ENCODE measurements around the gene MYLK. TPM values are rescaled to one million over a fixed set of nuclear protein-coding genes. Genes with fewer than 3 reads are reported as not detected.

MYLK gene
- total RNA-seq, 2 experiments from 2014 or later, result 0.06 to 0.15 TPM

DNA sequence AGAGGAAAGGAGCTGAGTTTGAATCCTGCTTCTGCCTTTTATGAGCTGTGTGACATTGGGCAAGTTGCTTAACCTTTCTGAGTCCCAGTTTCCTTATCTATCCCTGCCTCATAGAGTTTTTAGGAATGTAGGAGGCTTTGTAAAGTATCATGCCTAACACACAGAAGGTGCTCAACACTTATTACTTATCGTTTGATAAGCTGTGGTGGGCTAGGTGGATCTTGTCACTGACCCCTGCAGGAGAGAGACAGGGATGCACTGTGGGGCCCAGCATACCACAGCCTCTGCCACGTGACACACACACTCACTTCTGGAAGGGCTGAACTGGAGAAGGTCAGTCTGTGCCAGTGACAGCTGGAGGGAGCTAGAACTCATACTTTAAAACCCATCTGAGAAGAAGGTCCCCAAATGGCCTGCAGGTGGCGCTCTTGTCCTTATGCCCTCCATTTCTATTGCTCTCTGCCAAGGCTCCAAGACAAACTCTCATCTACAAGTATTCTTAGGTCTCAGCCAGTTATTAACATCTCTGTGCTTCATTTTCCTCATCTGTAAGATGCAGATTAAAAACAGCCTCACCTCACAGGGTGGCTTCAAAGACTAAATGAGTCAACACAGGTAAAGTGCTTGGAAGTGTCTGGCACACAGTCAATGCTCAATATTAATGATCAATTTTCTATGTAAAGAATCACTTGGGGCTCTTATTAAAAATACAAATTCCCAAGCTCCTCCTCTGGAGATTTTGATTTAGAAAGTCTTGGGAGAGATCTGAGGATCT lies 241.8 kb downstream of the MYLK start:
- Mint-ChIP-seq H3K4me1 (no peaks in the 10 kb centered on the region), H3K36me3 (ENCODE audit: low read depth) (no peaks in the 10 kb centered on the region), H3K27ac (no peak overlapping the region), H3K9me3 (no peaks in the 10 kb centered on the region), H3K27me3 (no peaks in the 10 kb centered on the region), H3K4me3 (no peak overlapping the region)
- DNase-seq, result peak; percentile 70
- POLR2A ChIA-PET, result no interaction called here
- CTCF ChIA-PET, result interaction anchor here (1.3 to 3.4 kb wide), 4 partner anchors 11 to 99 kb away, joined by 3 to 17 read pairs (median 4); no protein-coding TSS in a partner anchor

- no peak overlapping the region for H3K4me3 Mint-ChIP-seq
- no peak for DNase-seq
- CTCF ChIA-PET, result interaction anchor here (1.3 to 3.4 kb wide), 3 partner anchors 12 to 100 kb away, joined by 3 to 17 read pairs (median 3); no protein-coding TSS in a partner anchor
- POLR2A ChIA-PET, result no interaction called here
- H3K27ac Mint-ChIP-seq, result no peak overlapping the region
- H3K36me3 Mint-ChIP-seq (ENCODE audit: low read depth), result no peaks in the 10 kb centered on the region
- H3K27me3 Mint-ChIP-seq, result no peaks in the 10 kb centered on the region
- no peaks in the 10 kb centered on the region for H3K4me1 Mint-ChIP-seq
- no peaks in the 10 kb centered on the region for H3K9me3 Mint-ChIP-seq
These were observed 242.6 kb downstream of the MYLK start for GRCh38 chr3:123641505-123641904.

- Mint-ChIP-seq H3K9me3 (no peaks in the 10 kb centered on the region), H3K27ac (no peak overlapping the region)
These were observed 243.2 kb downstream of the MYLK start for GRCh38 chr3:123640740-123641462.

GRCh38 chr3:123640311-123640710 lies 243.8 kb downstream of the MYLK start:
- no peaks in the 10 kb centered on the region for H3K27me3 Mint-ChIP-seq
- no peaks in the 10 kb centered on the region for H3K9me3 Mint-ChIP-seq
- no peak for DNase-seq
- CTCF ChIA-PET, result interaction anchor here (0.6 to 3.4 kb wide), 2 partner anchors 12 to 13 kb away, joined by 3 to 17 read pairs; no protein-coding TSS in a partner anchor
- POLR2A ChIA-PET, result no interaction called here
- H3K27ac Mint-ChIP-seq, result no peak overlapping the region
- H3K4me1 Mint-ChIP-seq, result no peaks in the 10 kb centered on the region
- no peak overlapping the region for H3K4me3 Mint-ChIP-seq
- no peaks in the 10 kb centered on the region for H3K36me3 Mint-ChIP-seq (ENCODE audit: low read depth)

More at GRCh38 chr3:123640740-123641462, 243.2 kb downstream of the MYLK start:
- Mint-ChIP-seq H3K4me3 (no peak overlapping the region), H3K36me3 (ENCODE audit: low read depth) (no peaks in the 10 kb centered on the region), H3K4me1 (no peaks in the 10 kb centered on the region), H3K27me3 (no peaks in the 10 kb centered on the region)
- ChIA-PET POLR2A (no interaction called here), CTCF (interaction anchor here (3.4 kb wide), 1 partner anchor 12 kb away, joined by 17 read pairs; no protein-coding TSS in a partner anchor)
- no peak for DNase-seq

DNA sequence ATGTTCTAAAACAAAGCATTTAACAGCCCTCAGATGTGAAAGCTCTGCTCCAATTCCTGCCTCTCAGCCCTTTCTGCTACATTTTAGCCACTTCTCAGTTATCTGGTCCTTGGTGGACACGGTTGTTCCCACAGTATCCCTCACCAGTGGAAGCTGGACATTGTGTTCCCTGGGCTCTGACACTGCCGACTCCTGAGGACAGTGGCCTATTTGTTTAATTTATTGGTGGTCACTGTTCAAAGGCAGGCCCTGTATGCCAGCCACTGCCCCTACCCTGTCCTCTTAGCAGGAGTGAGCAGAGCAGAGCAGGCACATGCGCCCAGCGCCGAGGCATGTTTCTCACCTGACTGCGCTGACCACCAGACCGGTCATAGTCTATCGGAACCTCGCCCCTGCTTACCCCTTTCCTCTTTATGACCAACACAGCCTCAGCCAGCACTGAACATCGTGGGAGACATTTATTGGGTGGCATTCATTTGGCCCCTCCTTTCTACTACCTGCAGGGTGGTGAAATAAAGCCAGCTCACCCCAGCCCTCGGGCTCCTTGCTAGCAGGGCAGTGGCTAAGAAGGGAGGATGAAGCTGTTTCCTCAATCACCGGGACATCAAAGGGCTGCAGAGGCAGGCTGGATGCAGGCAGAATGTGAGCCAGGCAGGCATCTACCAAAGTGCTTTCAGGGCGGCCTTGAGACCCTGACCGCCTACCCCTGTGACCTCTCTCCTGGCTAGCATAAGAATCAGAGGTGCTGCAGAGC lies 245.0 kb downstream of the MYLK start:
- Mint-ChIP-seq H3K27me3 (no peaks in the 10 kb centered on the region), H3K4me3 (no peak overlapping the region), H3K36me3 (ENCODE audit: low read depth) (no peaks in the 10 kb centered on the region), H3K9me3 (no peaks in the 10 kb centered on the region), H3K4me1 (peaks cover 1% of the 10 kb centered on the region), H3K27ac (no peak overlapping the region)
- DNase-seq, result no peak
- ChIA-PET CTCF (interaction anchor here (0.9 kb wide), 1 partner anchor 85 kb away, joined by 3 read pairs; no protein-coding TSS in a partner anchor), POLR2A (no interaction called here)

DNA sequence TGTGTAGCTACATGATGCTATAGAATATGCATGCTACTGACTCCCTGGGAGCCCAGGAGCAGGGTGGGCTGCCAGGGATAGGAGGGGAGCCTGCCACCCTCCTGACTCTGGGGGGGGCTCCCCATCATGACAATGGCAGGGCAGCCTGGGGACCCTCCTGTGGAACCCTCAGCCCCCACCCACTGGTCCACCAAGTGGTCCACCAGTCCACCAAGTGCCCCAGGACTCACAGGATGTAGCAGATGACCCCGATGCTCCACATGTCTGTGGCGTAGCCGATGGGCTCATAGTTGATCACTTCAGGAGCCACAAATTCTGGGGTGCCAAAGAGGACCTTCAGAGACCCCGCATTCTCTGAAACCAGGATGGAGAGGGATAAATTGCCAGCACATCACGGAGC lies 246.3 kb downstream of the MYLK start:
- H3K27ac Mint-ChIP-seq, result no peak overlapping the region
- POLR2A ChIA-PET, result no interaction called here
- no peaks in the 10 kb centered on the region for H3K9me3 Mint-ChIP-seq
- H3K4me1 Mint-ChIP-seq, result peaks cover 1% of the 10 kb centered on the region
- CTCF ChIA-PET, result no interaction called here
- no peaks in the 10 kb centered on the region for H3K36me3 Mint-ChIP-seq (ENCODE audit: low read depth)
- H3K4me3 Mint-ChIP-seq, result no peak overlapping the region
- no peaks in the 10 kb centered on the region for H3K27me3 Mint-ChIP-seq
- DNase-seq, result no peak

DNA sequence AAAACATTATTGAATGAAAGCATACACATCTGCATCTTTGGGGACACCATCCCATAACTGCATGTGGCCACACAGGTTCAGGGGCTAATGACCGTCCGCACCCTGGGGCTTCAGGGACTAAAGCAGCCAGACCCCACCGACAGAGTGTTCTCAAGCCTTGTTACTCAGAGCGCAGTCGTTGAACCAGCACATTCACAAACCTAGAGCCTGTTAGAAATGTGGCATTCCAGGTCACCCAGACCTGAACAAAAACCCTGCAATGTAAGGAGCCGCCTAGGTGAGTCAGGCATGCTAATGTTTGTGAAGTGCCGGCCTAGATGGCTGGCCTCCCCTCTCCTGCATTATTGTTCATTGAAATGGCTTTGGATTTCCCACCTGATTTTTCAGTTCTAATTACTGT lies 247.0 kb downstream of the MYLK start:
- no peak for DNase-seq
- H3K27me3 Mint-ChIP-seq, result no peaks in the 10 kb centered on the region
- POLR2A ChIA-PET, result no interaction called here
- no peaks in the 10 kb centered on the region for H3K36me3 Mint-ChIP-seq (ENCODE audit: low read depth)
- no peak overlapping the region for H3K27ac Mint-ChIP-seq
- H3K9me3 Mint-ChIP-seq, result no peaks in the 10 kb centered on the region
- H3K4me1 Mint-ChIP-seq, result peaks cover 1% of the 10 kb centered on the region
- CTCF ChIA-PET, result no interaction called here
- H3K4me3 Mint-ChIP-seq, result no peak overlapping the region

- Mint-ChIP-seq H3K4me1 (peaks cover 1% of the 10 kb centered on the region), H3K9me3 (no peaks in the 10 kb centered on the region), H3K4me3 (no peak overlapping the region), H3K27ac (no peak overlapping the region), H3K27me3 (no peaks in the 10 kb centered on the region), H3K36me3 (ENCODE audit: low read depth) (no peaks in the 10 kb centered on the region)
- ChIA-PET CTCF (no interaction called here), POLR2A (no interaction called here)
- DNase-seq, result no peak
These were observed 247.7 kb downstream of the MYLK start for GRCh38 chr3:123636431-123636841.

DNA sequence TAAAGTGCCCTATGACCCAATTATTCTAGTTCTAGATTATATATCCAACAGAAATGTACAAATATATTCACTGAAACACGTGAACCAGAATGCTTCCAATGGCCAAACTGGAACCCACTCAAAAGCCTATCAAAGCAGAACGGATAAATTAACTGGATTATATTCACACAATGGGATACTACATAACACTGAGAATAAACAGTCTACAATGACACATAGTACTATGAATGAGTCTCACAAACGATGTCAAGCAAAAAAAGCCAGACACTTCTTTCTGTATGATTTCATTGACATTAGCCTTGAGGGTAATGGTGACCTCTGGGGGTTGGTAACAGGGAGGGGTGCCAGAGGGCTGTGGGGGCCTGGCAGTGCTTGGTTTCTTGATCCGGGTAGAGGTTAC lies 248.4 kb downstream of the MYLK start:
- H3K9me3 Mint-ChIP-seq, result no peaks in the 10 kb centered on the region
- H3K4me3 Mint-ChIP-seq, result no peak overlapping the region
- peaks cover 1% of the 10 kb centered on the region for H3K4me1 Mint-ChIP-seq
- no peak for DNase-seq
- POLR2A ChIA-PET, result no interaction called here
- H3K27ac Mint-ChIP-seq, result no peak overlapping the region
- H3K27me3 Mint-ChIP-seq, result no peaks in the 10 kb centered on the region
- CTCF ChIA-PET, result no interaction called here
- no peaks in the 10 kb centered on the region for H3K36me3 Mint-ChIP-seq (ENCODE audit: low read depth)

- POLR2A ChIA-PET, result no interaction called here
- Mint-ChIP-seq H3K4me3 (no peak overlapping the region), H3K9me3 (no peaks in the 10 kb centered on the region), H3K4me1 (peaks cover 1% of the 10 kb centered on the region), H3K36me3 (ENCODE audit: low read depth) (no peaks in the 10 kb centered on the region), H3K27ac (no peak overlapping the region), H3K27me3 (no peaks in the 10 kb centered on the region)
- no peak for DNase-seq
- CTCF ChIA-PET, result no interaction called here
These were observed 248.9 kb downstream of the MYLK start for GRCh38 chr3:123635217-123635616.

DNA sequence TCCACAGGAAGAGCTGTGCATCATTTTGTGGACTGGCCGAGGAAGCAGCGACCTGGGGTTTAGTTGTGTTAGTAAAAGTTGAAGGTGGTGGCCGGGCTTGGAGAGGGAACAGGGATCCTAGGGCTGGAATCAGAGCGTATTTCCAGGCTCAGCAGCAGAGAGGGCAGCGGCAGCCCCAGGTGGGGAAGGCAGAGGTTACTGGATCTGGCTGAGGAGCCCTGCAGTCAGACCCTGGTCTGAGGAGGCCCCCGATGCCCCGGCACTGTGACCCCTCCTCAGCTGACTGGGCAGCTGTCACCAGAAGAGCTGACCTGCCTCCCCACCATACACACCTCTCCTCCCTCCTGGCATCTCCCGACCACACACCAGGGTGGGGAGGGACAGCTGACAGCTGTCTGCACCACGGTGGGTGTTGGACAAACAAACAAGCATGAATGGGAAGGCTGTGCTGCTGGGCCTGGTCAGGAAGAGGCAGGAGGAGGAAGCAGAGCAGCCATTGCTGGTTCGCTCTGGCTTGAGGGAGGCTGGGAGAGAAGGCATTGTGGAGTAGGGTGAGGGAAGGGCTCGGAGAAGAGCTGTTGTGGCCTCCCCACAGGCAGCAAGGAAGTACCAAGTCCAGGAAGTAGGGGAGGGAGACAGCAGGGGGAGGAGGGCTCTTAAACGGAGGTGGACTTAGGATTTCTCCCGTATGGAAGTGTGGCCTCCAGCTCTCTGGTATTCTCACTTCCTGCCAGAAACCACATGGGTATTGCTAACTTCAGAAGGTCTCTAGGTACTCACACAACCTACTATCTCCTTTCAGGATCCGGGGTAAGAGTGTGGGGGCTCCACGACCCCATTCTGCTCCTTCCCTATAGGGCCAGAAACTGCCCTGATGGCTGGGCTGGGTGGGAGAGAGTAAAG lies 249.7 kb downstream of the MYLK start:
- Mint-ChIP-seq H3K4me3 (no peak overlapping the region), H3K9me3 (no peaks in the 10 kb centered on the region), H3K36me3 (ENCODE audit: low read depth) (no peaks in the 10 kb centered on the region), H3K27ac (peak overlapping the region; percentile 20), H3K27me3 (no peaks in the 10 kb centered on the region), H3K4me1 (peaks cover 1% of the 10 kb centered on the region)
- ChIA-PET CTCF (no interaction called here), POLR2A (no interaction called here)
- DNase-seq, result no peak

GRCh38 chr3:123633530-123633929 lies 250.6 kb downstream of the MYLK start:
- ChIA-PET POLR2A (no interaction called here), CTCF (no interaction called here)
- no peaks in the 10 kb centered on the region for H3K9me3 Mint-ChIP-seq

More at GRCh38 chr3:123633530-123633929, 250.6 kb downstream of the MYLK start:
- no peak for DNase-seq
- H3K36me3 Mint-ChIP-seq (ENCODE audit: low read depth), result no peaks in the 10 kb centered on the region
- H3K4me1 Mint-ChIP-seq, result peaks cover 1% of the 10 kb centered on the region
- no peak overlapping the region for H3K4me3 Mint-ChIP-seq
- H3K27ac Mint-ChIP-seq, result no peak overlapping the region
- no peaks in the 10 kb centered on the region for H3K27me3 Mint-ChIP-seq

All from activated CD4-positive, alpha-beta T cell treated with anti-CD3 and anti-CD28 coated beads, Interleukin-2, amount 10 ng/mL, durations not matched to agents 7 days and 5 days (primary cell).